ENCODE data around the gene SFSWAP.

DNA sequence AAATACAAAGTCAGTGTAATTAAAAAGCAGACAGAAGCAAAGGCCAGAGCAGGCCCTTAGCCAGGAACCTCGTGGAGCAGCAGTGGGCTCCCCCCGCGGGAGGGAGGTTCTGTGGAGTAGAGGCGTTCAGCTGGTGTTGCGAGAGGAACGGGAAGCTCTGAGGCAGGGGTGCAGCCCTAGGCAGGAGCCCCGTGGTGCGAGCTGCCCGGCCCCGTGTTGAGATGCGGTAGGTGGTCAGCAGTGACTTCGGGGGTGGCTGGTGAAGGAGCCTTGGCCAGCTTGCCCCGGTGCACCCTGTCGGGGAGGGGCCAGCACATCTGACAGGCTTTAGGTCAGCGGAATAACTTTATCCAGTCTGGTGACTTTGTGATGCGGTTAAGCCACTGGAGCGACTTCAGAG, 46.2 kb downstream of the SFSWAP start:
- TF ChIP-seq EP300 (IDR thresholded peaks at IDR 0.05) (no peak), POLR2A (IDR thresholded peaks at IDR 0.05) (no peak), POLR2AphosphoS5 (IDR thresholded peaks at IDR 0.05) (no peak)
- TF ChIP-seq, protein P1, sequence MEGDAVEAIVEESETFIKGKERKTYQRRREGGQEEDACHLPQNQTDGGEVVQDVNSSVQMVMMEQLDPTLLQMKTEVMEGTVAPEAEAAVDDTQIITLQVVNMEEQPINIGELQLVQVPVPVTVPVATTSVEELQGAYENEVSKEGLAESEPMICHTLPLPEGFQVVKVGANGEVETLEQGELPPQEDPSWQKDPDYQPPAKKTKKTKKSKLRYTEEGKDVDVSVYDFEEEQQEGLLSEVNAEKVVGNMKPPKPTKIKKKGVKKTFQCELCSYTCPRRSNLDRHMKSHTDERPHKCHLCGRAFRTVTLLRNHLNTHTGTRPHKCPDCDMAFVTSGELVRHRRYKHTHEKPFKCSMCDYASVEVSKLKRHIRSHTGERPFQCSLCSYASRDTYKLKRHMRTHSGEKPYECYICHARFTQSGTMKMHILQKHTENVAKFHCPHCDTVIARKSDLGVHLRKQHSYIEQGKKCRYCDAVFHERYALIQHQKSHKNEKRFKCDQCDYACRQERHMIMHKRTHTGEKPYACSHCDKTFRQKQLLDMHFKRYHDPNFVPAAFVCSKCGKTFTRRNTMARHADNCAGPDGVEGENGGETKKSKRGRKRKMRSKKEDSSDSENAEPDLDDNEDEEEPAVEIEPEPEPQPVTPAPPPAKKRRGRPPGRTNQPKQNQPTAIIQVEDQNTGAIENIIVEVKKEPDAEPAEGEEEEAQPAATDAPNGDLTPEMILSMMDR (IDR thresholded peaks at IDR 0.05): no peak

Measured in stomach (tissue), 4 donors.